ENCODE results near the gene IARS1.

DNA sequence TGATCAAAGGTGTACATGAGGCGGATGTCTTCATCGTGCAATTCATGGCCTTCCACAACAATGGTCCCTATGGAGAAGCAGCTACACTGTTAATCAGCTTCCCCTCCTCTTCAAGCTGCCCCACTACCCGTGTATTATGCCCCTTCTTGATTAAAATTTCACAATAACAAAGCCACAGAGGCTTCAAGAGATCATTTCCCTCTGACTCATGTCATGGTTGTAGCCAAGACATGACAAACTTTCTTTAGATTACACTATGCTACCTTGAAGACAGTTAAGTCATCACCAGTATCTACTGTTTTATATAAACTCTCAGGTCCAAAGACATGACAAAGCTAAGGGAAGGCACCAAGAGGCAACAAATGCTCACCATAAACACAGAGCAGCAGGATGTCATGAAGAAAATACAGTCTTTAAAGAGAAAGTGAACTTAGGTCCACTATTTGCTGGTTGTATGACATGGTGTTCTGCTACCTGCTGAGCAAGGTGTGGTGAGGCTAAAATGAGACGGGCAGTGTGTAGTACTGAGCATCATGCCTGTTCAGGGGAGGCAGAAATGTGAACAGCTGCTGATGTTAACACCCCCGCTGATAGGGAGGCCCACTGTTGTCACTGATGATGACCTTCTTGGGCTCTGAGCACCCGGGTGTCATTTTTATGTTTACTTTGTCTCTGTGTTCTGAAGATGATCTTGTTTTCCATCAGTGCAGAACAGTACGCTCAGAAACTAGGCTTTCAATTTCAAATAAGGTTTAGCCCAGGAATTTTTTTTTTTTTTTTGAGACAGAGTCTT is 48.3 kb downstream of the IARS1 start:
- TF ChIP-seq POLR2A (IDR thresholded peaks at IDR 0.05), result no peak
- TF ChIP-seq, protein P1, sequence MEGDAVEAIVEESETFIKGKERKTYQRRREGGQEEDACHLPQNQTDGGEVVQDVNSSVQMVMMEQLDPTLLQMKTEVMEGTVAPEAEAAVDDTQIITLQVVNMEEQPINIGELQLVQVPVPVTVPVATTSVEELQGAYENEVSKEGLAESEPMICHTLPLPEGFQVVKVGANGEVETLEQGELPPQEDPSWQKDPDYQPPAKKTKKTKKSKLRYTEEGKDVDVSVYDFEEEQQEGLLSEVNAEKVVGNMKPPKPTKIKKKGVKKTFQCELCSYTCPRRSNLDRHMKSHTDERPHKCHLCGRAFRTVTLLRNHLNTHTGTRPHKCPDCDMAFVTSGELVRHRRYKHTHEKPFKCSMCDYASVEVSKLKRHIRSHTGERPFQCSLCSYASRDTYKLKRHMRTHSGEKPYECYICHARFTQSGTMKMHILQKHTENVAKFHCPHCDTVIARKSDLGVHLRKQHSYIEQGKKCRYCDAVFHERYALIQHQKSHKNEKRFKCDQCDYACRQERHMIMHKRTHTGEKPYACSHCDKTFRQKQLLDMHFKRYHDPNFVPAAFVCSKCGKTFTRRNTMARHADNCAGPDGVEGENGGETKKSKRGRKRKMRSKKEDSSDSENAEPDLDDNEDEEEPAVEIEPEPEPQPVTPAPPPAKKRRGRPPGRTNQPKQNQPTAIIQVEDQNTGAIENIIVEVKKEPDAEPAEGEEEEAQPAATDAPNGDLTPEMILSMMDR (IDR thresholded peaks at IDR 0.05), result no peak
